Right atrium auricular region (tissue), 2 donors: ENCODE measurements around the gene CRHR1. TPM values are rescaled to one million over a fixed set of nuclear protein-coding genes. Genes with fewer than 3 reads are reported as not detected.

ENCODE experiments used
- DNase-seq: peaks from one replicate; pipeline ENCODE4 v3.0.0-alpha.2; 2019; ENCODE audit warnings: low spot score
- H3K27ac ChIP-seq, 2 donors: fragments of 200-600 bp; sonication (generic); 1 replicate in 1 of 2; 2 replicates in 1 of 2; pipeline ENCODE4 v1.5.1; 2016 to 2019
- H3K27me3 ChIP-seq, 2 donors: fragments of 200-600 bp; sonication (generic); one replicate each; pipeline versions ENCODE4 v1.5.1 to v1.6.0; 2017 to 2019
- H3K36me3 ChIP-seq: fragments of 200-600 bp; sonication (generic); one replicate; pipeline ENCODE4 v1.5.1; 2016
- H3K4me1 ChIP-seq, 2 donors: fragments of 200-600 bp; sonication (generic); one replicate each; pipeline versions ENCODE4 v1.5.1 to v1.6.0; 2017 to 2019
- H3K4me3 ChIP-seq, 2 donors: fragments of 200-600 bp; sonication (generic); 1 replicate in 1 of 2; 2 replicates in 1 of 2; pipeline ENCODE4 v1.5.1; 2017 to 2019; ENCODE audit warnings: mild to moderate bottlenecking in 1 of 2, moderate library complexity in 1 of 2
- H3K9me3 ChIP-seq, 2 donors: fragments of 200-600 bp; sonication (generic); one replicate each; pipeline ENCODE4 v1.5.1; 2019
- CTCF ChIP-seq, 2 donors: fragments of 200-600 bp; sonication (generic); IDR thresholded peaks; one replicate each; pipeline ENCODE4 v1.5.1; 2019; ENCODE audit warnings: antibody characterized with exemption in 2 of 2
- total RNA-seq, 2 donors: library from RNA; depleted of rRNA; stranded (reverse); fragments of >200 nt; gene quantifications; one replicate each; pipeline ENCODE4 v1.1.0, GENCODE V29; 2016

The CRHR1 gene
- total RNA-seq, 2 donors from 2014 or later = not detected

GRCh38 chr17:45819632-45820031 is 35.5 kb downstream of the CRHR1 start:
- Histone ChIP-seq H3K4me3 (no peak overlapping the region), H3K27ac (no peak overlapping the region), H3K27me3 (no peaks in the 10 kb centered on the region), H3K36me3 (no peaks in the 10 kb centered on the region), H3K9me3 (no peaks in the 10 kb centered on the region), H3K4me1 (no peaks in the 10 kb centered on the region)
- DNase-seq = no peak
- no peak for TF ChIP-seq CTCF (IDR thresholded peaks at IDR 0.05)

GRCh38 chr17:45820052-45820780 is 36.1 kb downstream of the CRHR1 start:
- TF ChIP-seq CTCF (IDR thresholded peaks at IDR 0.05) = no peak
- Histone ChIP-seq H3K4me1 (no peaks in the 10 kb centered on the region), H3K4me3 (no peak overlapping the region), H3K27ac (no peak overlapping the region), H3K9me3 (no peaks in the 10 kb centered on the region), H3K36me3 (no peaks in the 10 kb centered on the region), H3K27me3 (no peaks in the 10 kb centered on the region)
- no peak for DNase-seq

GRCh38 chr17:45821147-45821546 is 37.0 kb downstream of the CRHR1 start:
- Histone ChIP-seq H3K4me1 (no peaks in the 10 kb centered on the region), H3K27ac (no peak overlapping the region)
- DNase-seq = no peak

GRCh38 chr17:45823598-45823997 is 39.5 kb downstream of the CRHR1 start:
- H3K27me3 ChIP-seq = no peaks in the 10 kb centered on the region

More at GRCh38 chr17:45821147-45821546, 37.0 kb downstream of the CRHR1 start:
- Histone ChIP-seq H3K4me3 (no peak overlapping the region), H3K9me3 (no peaks in the 10 kb centered on the region), H3K36me3 (no peaks in the 10 kb centered on the region), H3K27me3 (no peaks in the 10 kb centered on the region)
- TF ChIP-seq CTCF (IDR thresholded peaks at IDR 0.05) = no peak

GRCh38 chr17:45824475-45824874 is 40.4 kb downstream of the CRHR1 start:
- H3K4me1 ChIP-seq = no peaks in the 10 kb centered on the region
- no peak for TF ChIP-seq CTCF (IDR thresholded peaks at IDR 0.05)
- no peak overlapping the region for H3K4me3 ChIP-seq
- no peak overlapping the region for H3K27ac ChIP-seq
- no peaks in the 10 kb centered on the region for H3K9me3 ChIP-seq
- no peaks in the 10 kb centered on the region for H3K27me3 ChIP-seq
- no peaks in the 10 kb centered on the region for H3K36me3 ChIP-seq
- DNase-seq = no peak

More at GRCh38 chr17:45823598-45823997, 39.5 kb downstream of the CRHR1 start:
- Histone ChIP-seq H3K4me1 (no peaks in the 10 kb centered on the region), H3K4me3 (no peak overlapping the region), H3K36me3 (no peaks in the 10 kb centered on the region), H3K9me3 (no peaks in the 10 kb centered on the region), H3K27ac (no peak overlapping the region)
- no peak for DNase-seq
- TF ChIP-seq CTCF (IDR thresholded peaks at IDR 0.05) = no peak
